GM12878 (cell line): Measurements from ENCODE around the gene IQCK.

Experiments used
- CBX5 ChIP-seq: sonication (generic); IDR thresholded peaks from 2 replicates; pipeline ENCODE4 v1.6.1; 2016; ENCODE audit warnings: low read depth, moderate library complexity, mild to moderate bottlenecking, inconsistent platforms
- CTCF ChIP-seq, 3 experiments: IDR thresholded peaks in 2 of 3; conservative IDR thresholded peaks in 1 of 3; 2 replicates each; pipeline ENCODE4 v1.5.1; 2011; ENCODE audit warnings: low read depth in 3 of 3, low read length in 3 of 3, mild to moderate bottlenecking in 3 of 3, control low read depth in 2 of 3, moderate library complexity in 2 of 3, inconsistent platforms in 1 of 3, mixed read lengths in 1 of 3; ENCODE audit not compliant: control insufficient read depth in 2 of 3, insufficient read depth in 1 of 3; ENCODE audit errors: extremely low read depth in 1 of 3
- EZH2 ChIP-seq: IDR thresholded peaks from 2 replicates; pipeline ENCODE4 v1.6.1; 2012; ENCODE audit warnings: low read depth, mild to moderate bottlenecking, control low read depth, inconsistent platforms, low read length, borderline replicate concordance; ENCODE audit not compliant: control insufficient read depth
- FOXK2 ChIP-seq: fragments of 450-650 bp; IDR thresholded peaks from 2 replicates; pipeline ENCODE4 v1.6.1; 2017; ENCODE audit warnings: mild to moderate bottlenecking, moderate library complexity
- GABPA ChIP-seq: IDR thresholded peaks from 2 replicates; pipeline ENCODE4 v1.6.1; 2014; ENCODE audit warnings: antibody characterized with exemption, low read depth, mild to moderate bottlenecking, inconsistent platforms
- POLR2AphosphoS5 ChIP-seq: IDR thresholded peaks from 2 replicates; pipeline ENCODE4 v1.6.1; 2011; ENCODE audit warnings: mild to moderate bottlenecking, low read length, inconsistent platforms
- RFX5 ChIP-seq: IDR thresholded peaks from 2 replicates; pipeline ENCODE4 v1.6.1; 2011; ENCODE audit warnings: low read depth, low read length, improper control_type of control experiment
- STAT3 ChIP-seq: IDR thresholded peaks from 2 replicates; pipeline ENCODE4 v1.6.1; 2011; ENCODE audit warnings: low read depth, low read length, improper control_type of control experiment
- ZNF274 ChIP-seq: IDR thresholded peaks from one replicate; pipeline ENCODE4 v1.8.0; 2011; ENCODE audit not compliant: insufficient read length, insufficient read depth
- TF ChIP-seq, protein P1 (sequence below): IDR thresholded peaks from 2 replicates; pipeline ENCODE4 v1.6.1; 2012; ENCODE audit warnings: mild to moderate bottlenecking, low read depth, low read length

- no peak for TF ChIP-seq STAT3
- no peak for TF ChIP-seq FOXK2
- TF ChIP-seq RFX5: no peak
- TF ChIP-seq POLR2AphosphoS5: no peak
- TF ChIP-seq EZH2: no peak
- TF ChIP-seq, protein P1, sequence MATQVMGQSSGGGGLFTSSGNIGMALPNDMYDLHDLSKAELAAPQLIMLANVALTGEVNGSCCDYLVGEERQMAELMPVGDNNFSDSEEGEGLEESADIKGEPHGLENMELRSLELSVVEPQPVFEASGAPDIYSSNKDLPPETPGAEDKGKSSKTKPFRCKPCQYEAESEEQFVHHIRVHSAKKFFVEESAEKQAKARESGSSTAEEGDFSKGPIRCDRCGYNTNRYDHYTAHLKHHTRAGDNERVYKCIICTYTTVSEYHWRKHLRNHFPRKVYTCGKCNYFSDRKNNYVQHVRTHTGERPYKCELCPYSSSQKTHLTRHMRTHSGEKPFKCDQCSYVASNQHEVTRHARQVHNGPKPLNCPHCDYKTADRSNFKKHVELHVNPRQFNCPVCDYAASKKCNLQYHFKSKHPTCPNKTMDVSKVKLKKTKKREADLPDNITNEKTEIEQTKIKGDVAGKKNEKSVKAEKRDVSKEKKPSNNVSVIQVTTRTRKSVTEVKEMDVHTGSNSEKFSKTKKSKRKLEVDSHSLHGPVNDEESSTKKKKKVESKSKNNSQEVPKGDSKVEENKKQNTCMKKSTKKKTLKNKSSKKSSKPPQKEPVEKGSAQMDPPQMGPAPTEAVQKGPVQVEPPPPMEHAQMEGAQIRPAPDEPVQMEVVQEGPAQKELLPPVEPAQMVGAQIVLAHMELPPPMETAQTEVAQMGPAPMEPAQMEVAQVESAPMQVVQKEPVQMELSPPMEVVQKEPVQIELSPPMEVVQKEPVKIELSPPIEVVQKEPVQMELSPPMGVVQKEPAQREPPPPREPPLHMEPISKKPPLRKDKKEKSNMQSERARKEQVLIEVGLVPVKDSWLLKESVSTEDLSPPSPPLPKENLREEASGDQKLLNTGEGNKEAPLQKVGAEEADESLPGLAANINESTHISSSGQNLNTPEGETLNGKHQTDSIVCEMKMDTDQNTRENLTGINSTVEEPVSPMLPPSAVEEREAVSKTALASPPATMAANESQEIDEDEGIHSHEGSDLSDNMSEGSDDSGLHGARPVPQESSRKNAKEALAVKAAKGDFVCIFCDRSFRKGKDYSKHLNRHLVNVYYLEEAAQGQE: no peak
- TF ChIP-seq CBX5: no peak
- TF ChIP-seq ZNF274: no peak
- TF ChIP-seq CTCF (IDR thresholded peaks at IDR 0.05 in 2 of 3, conservative IDR thresholded peaks at IDR 0.05 in 1 of 3; ENCODE audit: control insufficient read depth in 2 of 3, extremely low read depth in 1 of 3, insufficient read depth in 1 of 3, low read depth in 3 of 3, low read length in 3 of 3): no peak
- no peak for TF ChIP-seq GABPA
Measured at GRCh38 chr16:19874026-19874425, 156.0 kb downstream of the IQCK start.
